ENCODE results near the gene HRH4. TPM values are rescaled to one million over a fixed set of nuclear protein-coding genes. Genes with fewer than 3 reads are reported as not detected.

The HRH4 gene
- total and polyA plus RNA-seq, 9 donors, result 0.06 to 0.08 TPM; not detected in 7

DNA sequence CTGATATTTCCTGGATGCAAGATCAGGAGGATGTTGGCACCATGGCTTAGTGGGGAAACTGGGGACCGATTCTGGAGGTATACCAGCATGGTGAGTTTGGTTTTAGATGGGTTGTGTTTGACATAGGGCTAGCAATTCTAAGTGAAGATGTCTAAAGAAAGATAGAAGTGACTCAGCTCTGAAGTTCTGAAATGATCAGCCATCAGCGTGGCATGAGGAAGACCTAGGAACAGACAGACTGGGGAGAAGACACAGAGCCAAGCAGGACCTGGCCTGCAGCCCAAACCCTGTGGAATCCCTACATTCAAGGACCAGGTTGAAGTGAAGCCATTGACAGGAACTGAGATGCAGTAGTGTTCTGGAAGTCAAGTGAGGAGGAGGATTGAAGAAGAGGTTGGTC is 39.8 kb downstream of the HRH4 start:
- Histone ChIP-seq H3K27ac (no peak overlapping the region), H3K27me3 (no peaks in the 10 kb centered on the region), H3K9me3 (no peaks in the 10 kb centered on the region), H3K4me3 (no peak overlapping the region), H3K4me1 (ENCODE audit: insufficient read depth) (no peaks in the 10 kb centered on the region), H3K36me3 (no peaks in the 10 kb centered on the region)
- intact Hi-C loops (cut with DNase I), result no loop called here
- DNase-seq, result no peak
- TF ChIP-seq EP300 (IDR thresholded peaks at IDR 0.05) (no peak), POLR2A (IDR thresholded peaks at IDR 0.05) (no peak)
- TF ChIP-seq, protein P1, sequence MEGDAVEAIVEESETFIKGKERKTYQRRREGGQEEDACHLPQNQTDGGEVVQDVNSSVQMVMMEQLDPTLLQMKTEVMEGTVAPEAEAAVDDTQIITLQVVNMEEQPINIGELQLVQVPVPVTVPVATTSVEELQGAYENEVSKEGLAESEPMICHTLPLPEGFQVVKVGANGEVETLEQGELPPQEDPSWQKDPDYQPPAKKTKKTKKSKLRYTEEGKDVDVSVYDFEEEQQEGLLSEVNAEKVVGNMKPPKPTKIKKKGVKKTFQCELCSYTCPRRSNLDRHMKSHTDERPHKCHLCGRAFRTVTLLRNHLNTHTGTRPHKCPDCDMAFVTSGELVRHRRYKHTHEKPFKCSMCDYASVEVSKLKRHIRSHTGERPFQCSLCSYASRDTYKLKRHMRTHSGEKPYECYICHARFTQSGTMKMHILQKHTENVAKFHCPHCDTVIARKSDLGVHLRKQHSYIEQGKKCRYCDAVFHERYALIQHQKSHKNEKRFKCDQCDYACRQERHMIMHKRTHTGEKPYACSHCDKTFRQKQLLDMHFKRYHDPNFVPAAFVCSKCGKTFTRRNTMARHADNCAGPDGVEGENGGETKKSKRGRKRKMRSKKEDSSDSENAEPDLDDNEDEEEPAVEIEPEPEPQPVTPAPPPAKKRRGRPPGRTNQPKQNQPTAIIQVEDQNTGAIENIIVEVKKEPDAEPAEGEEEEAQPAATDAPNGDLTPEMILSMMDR (IDR thresholded peaks at IDR 0.05), result no peak
- 86 to 93% (median 90%) methylated on average over 2 of the region's 2 CpGs for WGBS, 3 donors

DNA sequence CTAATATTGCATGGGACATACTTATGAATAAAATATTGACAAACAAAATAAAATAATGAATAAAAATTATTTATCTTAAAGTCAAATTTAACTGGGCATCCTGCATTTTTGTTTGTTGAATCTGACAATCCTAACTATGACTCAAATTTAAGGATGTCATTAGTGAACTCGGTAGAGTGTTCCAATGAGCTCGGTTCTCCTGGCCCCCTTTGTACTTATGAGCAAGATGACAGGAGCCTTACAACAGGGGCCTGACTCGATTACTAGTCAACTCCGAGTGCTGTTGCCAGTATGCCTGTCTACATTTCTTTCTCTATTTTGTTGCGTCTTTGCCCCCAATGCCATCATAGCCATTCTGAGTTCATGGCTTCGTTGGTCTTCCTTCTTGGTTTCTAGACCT is 40.3 kb downstream of the HRH4 start:
- H3K9me3 ChIP-seq, result no peaks in the 10 kb centered on the region
- no peak for DNase-seq
- H3K36me3 ChIP-seq, result no peaks in the 10 kb centered on the region
- TF ChIP-seq EP300 (IDR thresholded peaks at IDR 0.05) (no peak), POLR2A (IDR thresholded peaks at IDR 0.05) (no peak)
- TF ChIP-seq, protein P1 (IDR thresholded peaks at IDR 0.05), result no peak
- no peak overlapping the region for H3K4me3 ChIP-seq
- intact Hi-C loops (cut with DNase I), result no loop called here
- no peak overlapping the region for H3K27ac ChIP-seq
- H3K27me3 ChIP-seq, result no peaks in the 10 kb centered on the region
- 91 to 92% (median 92%) methylated on average over 6 of the region's 6 CpGs for WGBS, 3 donors
- H3K4me1 ChIP-seq (ENCODE audit: insufficient read depth), result no peaks in the 10 kb centered on the region

DNA sequence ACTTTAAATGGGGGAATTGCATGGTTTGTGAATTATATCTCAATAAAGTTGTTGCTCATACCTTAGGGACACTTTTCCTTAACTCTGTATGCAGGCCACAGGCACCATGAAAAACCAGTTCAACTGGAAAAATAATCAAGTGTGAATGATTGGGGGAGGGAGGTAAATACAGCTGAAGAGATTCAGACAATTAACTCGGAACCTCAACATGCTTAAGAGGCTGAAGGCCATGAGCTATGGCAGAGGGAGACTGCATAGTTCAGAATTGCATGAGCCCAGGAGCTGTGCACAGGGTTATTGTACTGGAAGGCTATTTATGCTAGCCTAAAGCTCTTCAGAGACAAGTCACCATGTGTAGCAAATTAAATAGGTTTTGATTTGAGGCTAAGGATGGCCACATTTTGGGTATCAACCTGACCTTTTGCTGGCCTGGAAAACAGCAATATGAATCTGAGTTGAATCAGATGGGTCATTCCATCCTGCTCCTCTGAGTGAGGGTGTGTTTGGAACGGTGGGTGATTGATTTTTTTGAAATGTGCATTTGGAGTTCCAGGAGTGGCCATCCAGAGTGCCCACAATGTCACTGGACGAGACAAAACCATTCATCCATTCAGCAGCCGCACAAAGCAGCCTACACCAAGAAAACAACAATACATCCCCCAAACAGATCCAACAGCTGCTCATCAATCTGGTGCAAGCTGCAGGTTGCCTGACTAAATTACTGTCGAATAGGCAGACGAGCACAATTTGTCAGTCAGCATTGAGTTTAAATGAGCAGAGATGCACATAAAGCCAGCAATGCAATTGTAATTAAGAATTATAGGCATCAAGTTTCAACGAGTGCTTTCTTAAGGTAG is 42.5 kb downstream of the HRH4 start:
- Histone ChIP-seq H3K27ac (no peak overlapping the region), H3K27me3 (no peaks in the 10 kb centered on the region), H3K36me3 (no peaks in the 10 kb centered on the region), H3K4me1 (ENCODE audit: insufficient read depth) (no peaks in the 10 kb centered on the region), H3K9me3 (no peaks in the 10 kb centered on the region), H3K4me3 (no peak overlapping the region)
- 79 to 86% (median 80%) methylated on average over 7 of the region's 7 CpGs for WGBS, 3 donors
- TF ChIP-seq, protein P1 (IDR thresholded peaks at IDR 0.05), result no peak
- TF ChIP-seq EP300 (IDR thresholded peaks at IDR 0.05), result no peak
- TF ChIP-seq POLR2A (IDR thresholded peaks at IDR 0.05), result no peak
- DNase-seq, result no peak
- intact Hi-C loops (cut with DNase I), result no loop called here

DNA sequence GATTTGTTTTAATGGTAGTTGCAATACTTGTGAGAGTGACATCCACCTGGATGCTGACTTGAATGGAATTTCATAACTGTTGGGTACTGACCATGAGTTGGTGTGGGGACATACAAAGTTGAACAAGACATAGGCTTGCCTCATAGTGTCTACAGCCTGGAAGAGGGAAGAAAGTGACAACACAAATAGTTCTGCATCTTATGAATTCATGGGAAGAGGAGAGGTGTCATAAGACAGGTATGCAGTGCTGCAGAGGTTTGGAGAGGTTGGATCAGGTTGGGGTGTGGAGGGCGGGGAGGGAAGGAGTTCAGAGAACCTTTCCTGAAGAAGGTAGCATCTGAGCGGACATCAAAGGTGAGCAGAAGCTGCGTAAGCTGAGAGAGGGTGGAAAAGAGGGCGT is 44.0 kb downstream of the HRH4 start:
- no peak overlapping the region for H3K4me3 ChIP-seq
- WGBS, 3 donors, result 84 to 89% (median 87%) methylated on average over 4 of the region's 4 CpGs
- intact Hi-C loops (cut with DNase I), result no loop called here

More for the DNA sequence above, 44.0 kb downstream of the HRH4 start:
- Histone ChIP-seq H3K9me3 (no peaks in the 10 kb centered on the region), H3K36me3 (no peaks in the 10 kb centered on the region), H3K27ac (no peak overlapping the region), H3K27me3 (no peaks in the 10 kb centered on the region), H3K4me1 (ENCODE audit: insufficient read depth) (no peaks in the 10 kb centered on the region)
- no peak for DNase-seq
- TF ChIP-seq POLR2A (IDR thresholded peaks at IDR 0.05) (no peak), EP300 (IDR thresholded peaks at IDR 0.05) (no peak)
- TF ChIP-seq, protein P1 (IDR thresholded peaks at IDR 0.05), result no peak

Measured in ovary (tissue), 9 donors.